ENCODE results near the gene MAP3K20.

DNA sequence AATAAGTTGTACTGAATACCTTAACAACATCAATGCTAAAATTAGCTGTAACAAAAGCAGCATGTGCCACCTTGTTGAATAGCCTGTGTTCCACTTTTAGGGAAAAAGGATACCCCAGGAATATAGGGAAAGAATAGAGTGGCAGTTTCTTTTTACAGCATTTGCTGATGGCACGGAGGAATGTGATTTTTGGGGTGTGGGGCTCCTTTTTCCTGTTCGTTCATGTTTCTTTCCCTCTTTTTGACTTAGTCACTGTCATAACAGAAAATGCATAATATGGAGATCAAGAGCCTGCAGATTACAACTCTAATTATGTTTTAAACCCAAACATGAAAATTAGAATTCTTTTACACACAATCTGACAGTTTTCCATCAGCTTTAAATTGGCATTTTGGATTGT, 60.4 kb downstream of the MAP3K20 start:
- TF ChIP-seq, protein P1, sequence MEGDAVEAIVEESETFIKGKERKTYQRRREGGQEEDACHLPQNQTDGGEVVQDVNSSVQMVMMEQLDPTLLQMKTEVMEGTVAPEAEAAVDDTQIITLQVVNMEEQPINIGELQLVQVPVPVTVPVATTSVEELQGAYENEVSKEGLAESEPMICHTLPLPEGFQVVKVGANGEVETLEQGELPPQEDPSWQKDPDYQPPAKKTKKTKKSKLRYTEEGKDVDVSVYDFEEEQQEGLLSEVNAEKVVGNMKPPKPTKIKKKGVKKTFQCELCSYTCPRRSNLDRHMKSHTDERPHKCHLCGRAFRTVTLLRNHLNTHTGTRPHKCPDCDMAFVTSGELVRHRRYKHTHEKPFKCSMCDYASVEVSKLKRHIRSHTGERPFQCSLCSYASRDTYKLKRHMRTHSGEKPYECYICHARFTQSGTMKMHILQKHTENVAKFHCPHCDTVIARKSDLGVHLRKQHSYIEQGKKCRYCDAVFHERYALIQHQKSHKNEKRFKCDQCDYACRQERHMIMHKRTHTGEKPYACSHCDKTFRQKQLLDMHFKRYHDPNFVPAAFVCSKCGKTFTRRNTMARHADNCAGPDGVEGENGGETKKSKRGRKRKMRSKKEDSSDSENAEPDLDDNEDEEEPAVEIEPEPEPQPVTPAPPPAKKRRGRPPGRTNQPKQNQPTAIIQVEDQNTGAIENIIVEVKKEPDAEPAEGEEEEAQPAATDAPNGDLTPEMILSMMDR (IDR thresholded peaks at IDR 0.05), result no peak
- TF ChIP-seq POLR2A (IDR thresholded peaks at IDR 0.05), result no peak
- TF ChIP-seq POLR2AphosphoS5 (IDR thresholded peaks at IDR 0.05), result no peak

Measured in transverse colon (tissue), 4 donors.